ENCODE results near the gene ZNF431. TPM values are rescaled to one million over a fixed set of nuclear protein-coding genes. Genes with fewer than 3 reads are reported as not detected.
A peak's percentile ranks its signal among the peaks of the same experiment; 100 is the strongest.
"Not testable (repeated sequence)": the region's sequence is repeated elsewhere in the genome, so short reads cannot be mapped to it uniquely, and the experiment has no call there.

The ZNF431 gene
- total RNA-seq, 1 donor from 2014 or later: 35.4 TPM

- no peaks in the 10 kb centered on the region for H3K36me3 ChIP-seq
- no peaks in the 10 kb centered on the region for H3F3A ChIP-seq (ENCODE audit: low read depth)
- Mint-ChIP-seq H3K27ac (no peak overlapping the region), H3K4me3 (no peak overlapping the region), H3K36me3 (no peaks in the 10 kb centered on the region), H3K9me3 (peaks cover 30% of the 10 kb centered on the region), H3K4me1 (no peaks in the 10 kb centered on the region), H3K27me3 (ENCODE audit: insufficient read depth, low read depth) (peaks cover 9% of the 10 kb centered on the region)
- peaks cover 3% of the 10 kb centered on the region for H3K9me3 ChIP-seq (ENCODE audit: low read depth)
- no peak overlapping the region for H2AFZ ChIP-seq (replicated peaks)
- no peak overlapping the region for H3K9ac ChIP-seq
- no peaks in the 10 kb centered on the region for H3K4me1 ChIP-seq
- H4K20me1 ChIP-seq (ENCODE audit: low read depth): no peaks in the 10 kb centered on the region
- H3K27me3 ChIP-seq: no peaks in the 10 kb centered on the region
- TF ChIP-seq CTCF (IDR thresholded peaks at IDR 0.05) (peak; percentile 81), EZH2 (IDR thresholded peaks at IDR 0.05) (no peak)
- peak; percentile 65 for DNase-seq (ENCODE audit: low spot score)
- H3K27ac ChIP-seq: no peak overlapping the region
- no peak overlapping the region for H3K4me3 ChIP-seq
- H3K79me2 ChIP-seq (ENCODE audit: low read depth): no peaks in the 10 kb centered on the region
- H3K4me2 ChIP-seq: no peak overlapping the region
Measured at GRCh38 chr19:21202865-21203494, 61.1 kb downstream of the ZNF431 start.

GRCh38 chr19:21210037-21210621, 68.3 kb downstream of the ZNF431 start:
- H3K4me2 ChIP-seq: no peak overlapping the region
- Mint-ChIP-seq H3K27me3 (ENCODE audit: insufficient read depth, low read depth) (peaks cover 7% of the 10 kb centered on the region), H3K27ac (no peak overlapping the region), H3K9me3 (peaks cover 38% of the 10 kb centered on the region), H3K4me3 (no peak overlapping the region), H3K36me3 (no peaks in the 10 kb centered on the region), H3K4me1 (no peaks in the 10 kb centered on the region)
- H3K27me3 ChIP-seq: no peaks in the 10 kb centered on the region
- no peaks in the 10 kb centered on the region for H3K79me2 ChIP-seq (ENCODE audit: low read depth)
- no peak for DNase-seq (ENCODE audit: low spot score)
- H3K9me3 ChIP-seq (ENCODE audit: low read depth): peaks cover 7% of the 10 kb centered on the region
- TF ChIP-seq EZH2phosphoT487 (IDR thresholded peaks at IDR 0.05): peak; percentile 38
- TF ChIP-seq CTCF (IDR thresholded peaks at IDR 0.05): no peak
- H4K20me1 ChIP-seq (ENCODE audit: low read depth): no peaks in the 10 kb centered on the region
- no peak overlapping the region for H3K9ac ChIP-seq
- no peak overlapping the region for H3K27ac ChIP-seq
- peaks cover 3% of the 10 kb centered on the region for H3K36me3 ChIP-seq
- H3K4me1 ChIP-seq: no peaks in the 10 kb centered on the region
- no peak overlapping the region for H3K4me3 ChIP-seq
- no peak overlapping the region for H2AFZ ChIP-seq (replicated peaks)
- no peaks in the 10 kb centered on the region for H3F3A ChIP-seq (ENCODE audit: low read depth)

- TF ChIP-seq EZH2 (IDR thresholded peaks at IDR 0.05): no peak
- TF ChIP-seq EZH2phosphoT487 (IDR thresholded peaks at IDR 0.05): no peak
- TF ChIP-seq CTCF (IDR thresholded peaks at IDR 0.05): no peak
- H3K79me2 ChIP-seq (ENCODE audit: low read depth): no peaks in the 10 kb centered on the region
- no peak for DNase-seq (ENCODE audit: low spot score)
- peak overlapping the region; percentile 53 for H3K27ac ChIP-seq
- peaks cover 11% of the 10 kb centered on the region for H3K9me3 Mint-ChIP-seq
- H3F3A ChIP-seq (ENCODE audit: low read depth): no peaks in the 10 kb centered on the region
- no peak overlapping the region for H3K4me3 Mint-ChIP-seq
- H3K4me1 Mint-ChIP-seq: no peaks in the 10 kb centered on the region
- no peaks in the 10 kb centered on the region for H4K20me1 ChIP-seq (ENCODE audit: low read depth)
- H3K27ac Mint-ChIP-seq: no peak overlapping the region
- no peak overlapping the region for H2AFZ ChIP-seq (replicated peaks)
- no peaks in the 10 kb centered on the region for H3K36me3 ChIP-seq
- H3K4me3 ChIP-seq: no peak overlapping the region
- H3K4me1 ChIP-seq: peaks cover 4% of the 10 kb centered on the region
- H3K9me3 ChIP-seq (ENCODE audit: low read depth): no peaks in the 10 kb centered on the region
- H3K4me2 ChIP-seq: no peak overlapping the region
- no peaks in the 10 kb centered on the region for H3K27me3 Mint-ChIP-seq (ENCODE audit: insufficient read depth, low read depth)
- H3K27me3 ChIP-seq: no peaks in the 10 kb centered on the region
- no peak overlapping the region for H3K9ac ChIP-seq
- no peaks in the 10 kb centered on the region for H3K36me3 Mint-ChIP-seq
Measured at GRCh38 chr19:21221693-21222092, 79.9 kb downstream of the ZNF431 start.

- H3K4me2 ChIP-seq; H3K9me3 ChIP-seq (ENCODE audit: low read depth); H3K27me3 ChIP-seq; H3K27ac ChIP-seq; H3K4me3 Mint-ChIP-seq; H3K4me1 ChIP-seq; H3K27ac Mint-ChIP-seq; H3K79me2 ChIP-seq (ENCODE audit: low read depth); H3K4me1 Mint-ChIP-seq; H3K27me3 Mint-ChIP-seq (ENCODE audit: insufficient read depth, low read depth); H3K4me3 ChIP-seq; H3K9ac ChIP-seq; H3K36me3 ChIP-seq; H3F3A ChIP-seq (ENCODE audit: low read depth); H3K36me3 Mint-ChIP-seq; H2AFZ ChIP-seq (replicated peaks); DNase-seq (ENCODE audit: low spot score); H4K20me1 ChIP-seq (ENCODE audit: low read depth): not testable (repeated sequence)
- H3K9me3 Mint-ChIP-seq: peaks cover 27% of the 10 kb centered on the region
Measured at GRCh38 chr19:21229938-21230337, 88.1 kb downstream of the ZNF431 start.
